ENCODE results near the gene APOL5.
"Not testable (repeated sequence)": the region's sequence is repeated elsewhere in the genome, so short reads cannot be mapped to it uniquely, and the experiment has no call there.

Gene APOL5

GRCh38 chr22:35712672-35713071, 5.0 kb upstream of the APOL5 start:
- no peak for DNase-seq

- DNase-seq, result no peak
Observed at GRCh38 chr22:35719212-35719875, 1.7 kb downstream of the APOL5 start.

- no peak for DNase-seq
Observed at GRCh38 chr22:35721960-35722359, 4.3 kb downstream of the APOL5 start.

DNA sequence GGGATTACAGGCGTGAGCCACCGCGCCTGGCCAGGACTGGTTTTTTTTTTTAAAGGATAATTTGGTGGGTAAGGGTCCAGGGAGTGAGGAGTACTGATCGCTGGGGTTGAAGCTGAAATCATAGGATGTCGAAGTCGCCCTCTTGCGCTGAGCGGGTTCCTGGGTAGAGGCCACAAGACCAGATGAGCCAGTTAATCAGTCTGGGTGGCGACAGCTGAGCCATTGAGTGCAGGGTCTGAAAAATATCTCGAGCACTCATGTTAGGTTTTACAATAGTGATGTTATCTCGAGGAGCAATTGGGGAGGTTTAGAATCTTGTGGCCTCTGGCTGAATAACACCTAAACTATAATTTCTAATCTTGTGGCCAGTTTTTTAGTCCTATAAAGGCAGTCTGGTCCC, 7.8 kb downstream of the APOL5 start:
- DNase-seq, result no peak

DNA sequence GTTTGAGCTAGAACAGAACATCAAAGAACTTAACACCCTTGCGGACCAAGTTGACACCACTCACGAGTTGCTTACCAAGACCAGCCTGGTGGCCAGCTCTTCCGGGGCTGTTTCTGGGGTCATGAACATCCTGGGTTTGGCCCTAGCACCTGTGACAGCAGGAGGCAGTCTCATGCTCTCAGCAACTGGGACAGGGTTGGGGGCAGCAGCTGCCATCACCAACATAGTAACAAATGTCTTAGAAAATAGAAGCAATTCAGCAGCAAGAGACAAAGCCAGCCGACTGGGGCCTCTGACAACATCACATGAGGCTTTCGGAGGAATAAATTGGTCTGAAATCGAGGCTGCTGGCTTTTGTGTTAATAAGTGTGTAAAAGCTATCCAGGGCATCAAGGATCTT, 8.7 kb downstream of the APOL5 start:
- DNase-seq, result no peak

GRCh38 chr22:35726933-35727332, 9.3 kb downstream of the APOL5 start:
- DNase-seq, result no peak

DNA sequence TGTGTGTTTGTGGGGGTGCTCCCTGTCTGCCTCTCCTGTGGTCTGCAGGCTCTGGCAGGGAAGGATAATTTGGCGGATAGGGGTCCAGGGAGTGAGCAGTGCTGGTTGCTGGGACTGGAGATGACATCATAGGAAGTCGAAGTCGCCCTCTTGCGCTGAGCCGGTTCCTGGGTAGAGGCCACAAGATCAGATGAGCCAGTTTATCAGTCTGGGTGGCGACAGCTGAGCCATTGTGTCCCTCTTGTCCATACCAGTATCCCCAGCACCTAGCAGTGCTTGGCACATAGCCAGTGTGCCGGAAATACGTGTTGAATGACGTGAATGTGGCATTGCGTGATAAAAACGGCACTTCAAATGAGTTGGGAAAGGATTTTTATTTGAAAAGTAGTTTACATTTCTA, 9.8 kb downstream of the APOL5 start:
- no peak for DNase-seq

GRCh38 chr22:35728639-35729308, 11.1 kb downstream of the APOL5 start:
- DNase-seq, result peak; percentile 26

GRCh38 chr22:35729309-35729698, 11.6 kb downstream of the APOL5 start:
- DNase-seq, result no peak

DNA sequence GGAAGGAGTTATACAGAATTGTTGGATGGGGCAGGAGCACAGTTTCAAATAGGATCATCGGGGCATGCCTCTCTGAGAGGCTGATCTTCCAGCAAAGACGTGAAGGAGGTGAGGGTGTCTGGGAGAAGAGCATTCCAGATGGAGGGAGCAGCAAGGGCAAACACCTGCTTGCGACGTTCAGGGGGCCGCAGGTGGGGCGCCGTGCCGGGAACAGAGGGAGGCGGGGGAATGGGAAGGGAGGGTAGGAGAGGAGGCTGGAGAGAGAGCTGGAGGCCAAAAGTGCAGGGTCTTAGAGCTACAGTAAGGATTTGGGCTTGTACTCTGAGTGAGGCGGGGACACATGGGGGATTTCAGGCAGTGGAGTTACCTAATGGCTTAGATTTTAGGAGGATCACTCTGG, 13.6 kb downstream of the APOL5 start:
- no peak for DNase-seq

DNA sequence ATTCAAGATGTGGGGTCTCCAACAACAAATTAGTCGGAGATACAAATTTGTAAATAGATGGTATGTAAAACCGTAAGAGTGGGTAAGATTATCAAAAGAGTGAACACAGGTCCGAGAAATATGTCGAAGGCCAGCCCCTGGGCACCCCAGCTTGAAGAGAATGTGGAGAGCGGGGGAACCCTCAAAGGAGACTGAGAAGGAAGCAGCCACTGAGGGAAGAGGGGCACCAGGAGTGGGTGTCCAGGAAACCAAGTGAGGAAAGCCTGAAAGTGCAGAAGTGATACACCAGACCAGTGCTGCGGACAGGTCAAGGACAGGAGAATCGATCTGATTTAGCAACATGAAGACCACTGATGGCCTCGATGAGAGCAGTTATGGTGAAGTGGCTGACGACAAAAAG, 14.4 kb downstream of the APOL5 start:
- DNase-seq, result no peak

DNA sequence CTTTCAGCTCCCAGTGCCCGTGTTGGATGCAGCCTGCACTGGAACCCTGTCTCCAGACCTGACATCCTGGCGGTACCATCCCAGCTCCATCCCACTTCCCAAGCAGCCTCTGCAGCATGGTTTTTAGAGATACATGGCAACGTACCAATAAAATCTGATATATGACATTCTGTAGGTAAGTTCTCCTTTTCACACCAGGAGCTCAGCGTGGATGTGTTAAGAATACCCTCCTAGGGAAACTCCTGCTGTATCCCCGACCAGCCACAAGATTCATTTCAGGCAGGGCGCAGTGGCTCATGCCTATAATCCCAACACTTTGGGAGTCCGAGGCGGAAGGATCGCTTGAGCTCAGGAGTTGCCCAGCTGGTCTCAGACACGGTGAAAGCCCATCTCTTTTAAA, 15.4 kb downstream of the APOL5 start:
- DNase-seq, result no peak

DNA sequence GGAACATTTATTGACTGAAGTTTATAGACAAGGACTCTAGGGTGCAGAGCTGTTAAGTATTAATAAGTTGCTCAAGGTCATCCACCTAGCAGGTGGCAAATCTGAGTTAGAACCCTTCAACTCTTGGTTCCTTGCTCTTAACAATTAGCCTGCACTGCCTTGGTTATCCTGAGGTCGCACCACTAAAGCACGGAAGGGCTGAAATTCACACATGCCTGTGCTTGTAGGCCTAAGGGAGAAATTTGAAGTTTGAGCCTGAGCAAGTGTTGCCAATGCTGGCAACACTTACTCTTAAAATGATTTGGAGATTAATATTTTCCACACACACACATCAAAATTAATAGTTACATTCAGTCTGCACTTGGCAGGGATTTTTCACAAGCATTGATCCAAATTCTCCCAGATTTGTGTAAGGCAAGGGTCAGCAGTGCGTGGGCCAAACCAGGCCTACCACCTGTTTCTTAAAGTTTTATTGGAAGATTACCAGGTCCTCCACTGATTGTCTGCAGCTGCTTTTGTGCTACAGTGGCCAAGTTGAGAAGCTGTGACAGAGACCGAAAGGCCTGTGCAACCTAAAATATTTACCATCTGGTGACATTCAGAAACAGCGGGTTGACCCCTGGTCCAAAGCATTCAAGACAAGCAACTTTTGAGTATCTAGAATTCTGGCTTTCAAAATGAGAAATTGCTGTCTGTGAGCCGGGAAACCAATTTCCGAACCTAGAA, 16.3 kb downstream of the APOL5 start:
- no peak for DNase-seq

DNA sequence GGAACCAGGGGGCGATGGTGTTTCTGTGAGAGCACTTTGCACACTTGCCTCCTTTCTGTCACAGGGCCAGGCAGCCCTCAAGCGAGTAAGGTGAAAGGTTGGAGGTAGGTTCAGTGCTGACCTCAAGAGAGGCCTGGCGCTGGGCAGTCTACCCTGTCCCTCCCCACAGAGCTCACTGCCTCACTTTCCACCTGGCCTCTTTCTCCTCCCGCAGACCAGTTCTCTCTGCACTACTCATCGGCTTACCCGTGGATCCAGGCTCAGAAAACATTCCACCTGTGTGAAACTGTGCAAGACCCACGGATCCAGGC, 16.8 kb downstream of the APOL5 start:
- DNase-seq, result no peak

- no peak for DNase-seq
Observed at GRCh38 chr22:35735542-35735941, 17.9 kb downstream of the APOL5 start.

DNA sequence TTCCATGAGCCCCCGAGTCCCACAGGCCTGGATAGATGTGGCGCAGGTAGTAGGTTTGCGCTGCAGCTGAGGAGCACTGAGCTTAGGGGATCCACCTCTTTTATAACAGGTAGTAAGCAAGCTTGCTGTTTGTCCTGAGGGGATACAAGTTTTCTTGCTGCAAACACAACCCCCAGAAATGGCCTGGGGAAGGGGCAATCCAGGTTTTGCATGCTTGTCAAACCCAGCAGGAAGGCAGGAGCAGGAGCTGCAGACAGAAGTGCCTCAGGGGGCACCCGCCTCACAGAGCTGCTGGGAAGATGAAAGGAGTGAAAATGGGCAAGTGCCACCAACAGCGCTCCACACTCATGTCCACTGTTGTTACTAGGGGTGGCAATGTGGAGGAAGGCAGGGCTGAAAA, 18.5 kb downstream of the APOL5 start:
- DNase-seq, result no peak

- DNase-seq, result no peak
Observed at GRCh38 chr22:35736701-35737100, 19.0 kb downstream of the APOL5 start.

DNA sequence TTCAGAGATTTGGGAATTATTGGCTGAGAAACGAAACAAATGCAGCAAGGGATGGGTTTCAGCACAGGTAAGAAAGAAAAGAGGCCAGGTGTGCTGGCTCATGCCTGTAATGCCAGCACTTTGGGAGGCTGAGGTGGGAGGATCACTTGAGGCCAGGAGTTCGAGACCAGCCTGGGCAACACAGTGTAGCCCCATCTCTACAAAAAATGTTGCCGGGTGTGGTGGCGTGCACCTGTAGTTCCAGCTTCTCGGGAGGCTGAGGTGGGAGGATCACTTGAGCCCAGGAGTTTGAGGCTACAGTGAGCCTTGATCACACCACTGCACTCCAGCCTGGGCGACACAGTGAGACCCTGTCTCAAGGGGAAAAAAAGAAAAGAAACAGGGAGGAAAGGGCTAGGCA, 20.2 kb downstream of the APOL5 start:
- not testable (repeated sequence) for DNase-seq

DNA sequence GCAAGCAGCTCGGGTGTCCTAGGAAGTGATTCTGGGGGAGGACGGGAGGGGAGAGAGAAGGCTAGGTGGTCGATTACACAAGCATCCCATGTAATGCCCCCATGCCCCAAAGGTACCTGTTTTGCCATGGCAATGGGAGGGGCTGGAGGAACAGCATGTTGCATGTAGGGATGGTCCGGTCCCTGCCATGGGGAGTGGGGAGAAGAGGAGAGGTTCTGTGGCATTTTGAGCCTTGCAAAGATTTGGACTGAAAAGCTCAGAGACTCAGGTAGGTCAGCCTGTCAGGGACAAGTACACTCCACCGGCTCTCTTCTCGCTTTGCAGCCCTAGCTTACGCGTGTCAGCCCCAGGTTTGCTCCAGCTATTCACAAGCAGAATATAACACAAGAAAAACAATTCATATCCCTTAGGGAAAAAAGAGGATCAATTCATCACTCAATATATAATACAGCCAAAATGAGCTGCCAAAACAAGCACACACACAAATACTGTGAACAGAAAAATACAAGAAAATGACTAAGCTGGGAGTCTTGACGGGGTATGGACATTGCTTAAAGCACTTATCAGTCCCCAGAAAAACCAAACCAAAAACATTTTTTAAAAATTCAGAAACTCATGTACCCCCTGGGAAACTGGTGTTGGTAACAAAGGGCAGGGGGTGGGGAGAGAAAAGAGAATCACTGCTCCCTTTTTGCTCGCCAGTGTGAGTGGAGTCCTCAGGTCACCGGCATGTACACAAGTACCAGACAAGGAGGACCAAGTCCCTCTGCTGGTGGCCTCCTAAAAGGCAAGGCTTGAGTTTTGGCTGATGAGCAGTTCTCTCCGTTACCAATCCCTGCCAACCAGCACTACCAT, 21.6 kb downstream of the APOL5 start:
- no peak for DNase-seq

GRCh38 chr22:35739931-35740380, 22.3 kb downstream of the APOL5 start:
- no peak for DNase-seq

- no peak for DNase-seq
Observed at GRCh38 chr22:35740616-35741015, 22.9 kb downstream of the APOL5 start.

DNA sequence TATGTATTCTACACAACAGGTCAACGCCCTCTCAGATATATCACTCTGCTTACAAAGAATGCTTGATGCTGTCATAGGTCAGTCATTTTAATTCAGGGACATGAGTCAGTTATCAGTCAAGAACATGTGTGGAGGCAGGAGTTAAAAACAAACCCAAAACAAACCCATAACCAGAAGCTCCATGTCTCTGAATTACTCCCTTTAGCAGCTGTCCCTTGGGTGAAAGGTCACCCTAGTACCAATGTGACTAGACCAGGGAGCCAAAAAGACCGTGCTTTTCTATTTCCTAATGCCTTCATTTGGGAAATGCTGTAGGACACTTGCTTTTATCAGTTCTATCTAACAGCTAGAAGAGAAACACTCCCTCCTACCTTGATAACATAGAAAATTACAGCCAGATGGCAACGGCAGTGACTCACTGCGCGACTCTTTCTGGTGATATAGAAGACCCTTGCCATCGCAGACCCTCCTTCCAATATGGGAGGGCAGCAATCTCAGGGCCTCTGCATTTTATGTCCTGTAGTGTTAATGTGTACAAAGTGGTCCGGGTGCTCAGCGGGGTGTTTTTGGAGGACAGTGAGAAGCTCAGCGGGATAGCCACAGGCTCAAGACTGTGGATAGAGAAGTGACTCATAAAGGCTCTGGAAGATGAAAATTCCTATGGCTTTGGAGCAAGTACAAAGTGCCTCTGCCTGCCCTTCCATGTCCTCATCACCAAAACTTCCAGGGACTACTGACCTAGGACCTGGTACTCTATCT, 24.8 kb downstream of the APOL5 start:
- no peak for DNase-seq
